Mucosa of stomach (tissue), 1 donor: ENCODE data around the gene PODXL.

Experiments
- H3K27me3 ChIP-seq: one replicate; pipeline ENCODE4 v1.7.0; 2013; ENCODE audit warnings: mild to moderate bottlenecking, low read length; ENCODE audit not compliant: control insufficient read depth, insufficient read depth
- H3K36me3 ChIP-seq: one replicate; pipeline ENCODE4 v1.7.0; 2013; ENCODE audit warnings: low read length; ENCODE audit not compliant: control insufficient read depth, insufficient read depth
- H3K4me1 ChIP-seq: one replicate; pipeline ENCODE4 v1.7.0; 2013; ENCODE audit warnings: mild to moderate bottlenecking, low read length; ENCODE audit not compliant: control insufficient read depth, insufficient read depth
- H3K4me3 ChIP-seq: one replicate; pipeline ENCODE4 v1.7.0; 2013; ENCODE audit warnings: low read length
- H3K9ac ChIP-seq: one replicate; pipeline ENCODE4 v1.7.0; 2013; ENCODE audit warnings: mild to moderate bottlenecking, low read length, moderate library complexity
- H3K9me3 ChIP-seq: one replicate; pipeline ENCODE4 v1.7.0; 2013; ENCODE audit warnings: mild to moderate bottlenecking, low read length, moderate library complexity; ENCODE audit not compliant: control insufficient read depth
- donor health status: Pancreatic carcinoma.

PODXL gene

GRCh38 chr7:131556053-131556908 is at the start of gene PODXL:
Gene PODXL (minus strand): TSS chr7:131556628. CDS start chr7:131556359, 269 bp downstream.
- H3K27me3 ChIP-seq, result peaks cover 37% of the 10 kb centered on the region
- H3K9me3 ChIP-seq, result no peaks in the 10 kb centered on the region
- H3K9ac ChIP-seq, result peak within 1 kb of the TSS; percentile 34
- peaks cover 13% of the 10 kb centered on the region for H3K4me1 ChIP-seq
- peak within 1 kb of the TSS; percentile 31 for H3K4me3 ChIP-seq
- H3K36me3 ChIP-seq, result no peaks in the 10 kb centered on the region

DNA sequence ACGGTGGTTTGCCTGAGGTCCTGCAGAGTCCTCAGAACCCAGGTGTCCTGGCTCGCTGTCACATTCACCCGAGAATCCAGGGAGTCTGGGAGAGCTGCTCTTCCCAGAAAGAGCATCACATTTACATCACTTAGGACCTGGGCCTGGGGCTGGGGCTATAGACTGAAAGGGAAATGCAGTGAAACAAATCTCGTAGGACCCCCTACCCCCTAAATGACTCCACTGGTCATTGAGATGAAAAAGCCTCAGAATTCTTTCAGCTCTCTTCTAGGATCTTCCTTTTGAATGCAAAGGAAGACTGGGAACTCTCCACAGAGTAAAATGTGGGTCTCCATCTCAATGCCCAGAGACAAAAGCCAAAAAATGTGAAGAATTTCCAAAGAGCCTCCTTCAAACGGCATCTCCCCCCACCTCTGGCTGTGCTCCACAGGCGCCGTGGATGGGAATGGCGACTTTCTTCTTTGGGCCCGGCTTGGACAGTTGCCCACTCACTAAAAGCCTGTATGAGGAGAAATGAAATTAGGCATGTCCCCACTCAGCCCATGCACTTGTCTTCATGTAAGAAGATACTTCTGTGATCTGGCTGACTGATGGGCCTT is 49.0 kb upstream of the PODXL start:
- Histone ChIP-seq H3K9me3 (no peaks in the 10 kb centered on the region), H3K4me3 (no peak overlapping the region), H3K4me1 (no peaks in the 10 kb centered on the region), H3K9ac (no peak overlapping the region), H3K36me3 (no peaks in the 10 kb centered on the region), H3K27me3 (peaks cover 11% of the 10 kb centered on the region)

DNA sequence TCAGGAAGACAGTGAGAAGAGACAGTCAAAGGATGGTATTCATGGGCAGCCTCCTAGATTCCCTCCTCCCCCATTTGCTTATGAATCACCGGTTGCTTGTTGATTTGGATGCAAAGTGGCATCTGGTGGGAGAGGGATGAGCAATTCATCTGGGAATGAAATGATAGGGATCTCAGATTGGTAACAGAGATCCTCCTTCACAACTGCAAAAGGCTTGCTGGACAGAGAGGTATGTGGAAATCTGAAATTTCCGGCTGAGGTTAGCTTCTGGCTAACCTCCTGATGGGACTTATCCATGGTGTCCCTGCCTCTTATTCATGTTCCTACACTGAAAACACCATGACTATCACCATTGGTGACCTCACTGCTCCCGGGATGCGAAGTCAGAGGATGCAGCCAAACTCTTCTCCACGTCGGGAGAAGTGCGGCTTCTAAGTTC is 48.4 kb upstream of the PODXL start:
- Histone ChIP-seq H3K4me3 (no peak overlapping the region), H3K27me3 (peaks cover 11% of the 10 kb centered on the region), H3K4me1 (no peaks in the 10 kb centered on the region), H3K9ac (no peak overlapping the region), H3K9me3 (no peaks in the 10 kb centered on the region), H3K36me3 (no peaks in the 10 kb centered on the region)

DNA sequence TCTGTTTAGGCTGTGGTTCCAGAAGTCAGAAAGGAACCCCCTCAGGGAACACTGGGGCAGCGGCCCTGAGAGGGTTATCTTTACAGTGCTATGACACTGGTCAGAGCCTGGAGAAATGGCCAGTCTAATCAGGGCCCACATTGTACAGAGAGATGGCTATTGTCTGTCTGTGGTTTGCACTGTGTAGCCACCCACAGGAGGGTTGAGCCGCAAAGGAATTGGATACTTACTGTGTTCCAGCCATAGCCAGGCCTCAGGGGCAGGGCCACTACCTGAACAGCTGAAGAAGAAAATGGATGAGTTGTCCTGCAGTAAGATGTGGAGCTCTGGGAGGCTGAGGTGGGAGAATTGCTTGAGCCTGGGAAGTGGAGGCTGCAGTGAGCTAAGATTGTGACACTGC is 47.5 kb upstream of the PODXL start:
- no peaks in the 10 kb centered on the region for H3K36me3 ChIP-seq
- H3K27me3 ChIP-seq, result peaks cover 11% of the 10 kb centered on the region
- H3K9me3 ChIP-seq, result no peaks in the 10 kb centered on the region
- no peak overlapping the region for H3K9ac ChIP-seq
- no peaks in the 10 kb centered on the region for H3K4me1 ChIP-seq
- no peak overlapping the region for H3K4me3 ChIP-seq

DNA sequence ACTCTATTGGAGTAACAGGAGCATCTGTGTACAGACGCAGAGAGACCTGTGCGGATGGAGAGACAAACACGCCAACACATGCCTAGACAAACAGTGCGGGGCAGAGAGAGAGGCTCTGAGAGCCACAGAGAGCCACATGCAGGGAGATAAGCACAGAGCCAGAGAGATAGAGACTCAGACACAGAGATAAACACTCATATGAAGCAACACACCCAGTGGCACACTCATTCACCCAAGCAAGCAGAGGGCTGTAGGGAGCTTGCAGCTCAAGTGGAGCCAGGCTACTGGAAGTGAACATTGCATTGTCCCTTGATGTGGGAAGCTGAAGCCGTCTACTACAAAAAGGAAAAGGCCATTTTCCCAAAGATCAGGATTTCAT is 46.6 kb upstream of the PODXL start:
- H3K9me3 ChIP-seq, result no peaks in the 10 kb centered on the region
- H3K4me3 ChIP-seq, result no peak overlapping the region
- H3K9ac ChIP-seq, result no peak overlapping the region
- H3K36me3 ChIP-seq, result no peaks in the 10 kb centered on the region
- no peaks in the 10 kb centered on the region for H3K4me1 ChIP-seq
- peaks cover 11% of the 10 kb centered on the region for H3K27me3 ChIP-seq

GRCh38 chr7:131602304-131602993 is 46.0 kb upstream of the PODXL start:
- no peaks in the 10 kb centered on the region for H3K9me3 ChIP-seq
- peaks cover 11% of the 10 kb centered on the region for H3K27me3 ChIP-seq
- H3K4me3 ChIP-seq, result no peak overlapping the region
- no peaks in the 10 kb centered on the region for H3K4me1 ChIP-seq
- H3K9ac ChIP-seq, result no peak overlapping the region
- H3K36me3 ChIP-seq, result no peaks in the 10 kb centered on the region

GRCh38 chr7:131600085-131600881 is 43.9 kb upstream of the PODXL start:
- no peaks in the 10 kb centered on the region for H3K4me1 ChIP-seq
- no peak overlapping the region for H3K9ac ChIP-seq
- H3K36me3 ChIP-seq, result no peaks in the 10 kb centered on the region
- no peaks in the 10 kb centered on the region for H3K9me3 ChIP-seq
- no peak overlapping the region for H3K4me3 ChIP-seq
- H3K27me3 ChIP-seq, result peaks cover 11% of the 10 kb centered on the region

- Histone ChIP-seq H3K4me1 (no peaks in the 10 kb centered on the region), H3K27me3 (no peaks in the 10 kb centered on the region), H3K36me3 (no peaks in the 10 kb centered on the region), H3K9ac (no peak overlapping the region), H3K9me3 (no peaks in the 10 kb centered on the region), H3K4me3 (no peak overlapping the region)
Measured at GRCh38 chr7:131596785-131597184, 40.4 kb upstream of the PODXL start.

GRCh38 chr7:131595699-131596098 is 39.3 kb upstream of the PODXL start:
- H3K9me3 ChIP-seq, result no peaks in the 10 kb centered on the region
- H3K36me3 ChIP-seq, result no peaks in the 10 kb centered on the region
- no peak overlapping the region for H3K4me3 ChIP-seq
- H3K27me3 ChIP-seq, result no peaks in the 10 kb centered on the region
- no peak overlapping the region for H3K9ac ChIP-seq
- no peaks in the 10 kb centered on the region for H3K4me1 ChIP-seq

- Histone ChIP-seq H3K36me3 (no peaks in the 10 kb centered on the region), H3K9me3 (no peaks in the 10 kb centered on the region), H3K4me3 (no peak overlapping the region), H3K4me1 (no peaks in the 10 kb centered on the region), H3K27me3 (no peaks in the 10 kb centered on the region), H3K9ac (no peak overlapping the region)
Measured at GRCh38 chr7:131591687-131592319, 35.4 kb upstream of the PODXL start.

GRCh38 chr7:131587315-131587923 is 31.0 kb upstream of the PODXL start:
- Histone ChIP-seq H3K27me3 (no peaks in the 10 kb centered on the region), H3K4me3 (no peak overlapping the region), H3K9ac (no peak overlapping the region), H3K36me3 (no peaks in the 10 kb centered on the region), H3K4me1 (no peaks in the 10 kb centered on the region), H3K9me3 (no peaks in the 10 kb centered on the region)
